T-helper 1 cell (primary cell): ENCODE measurements around the gene DDIAS.
"Not testable (repeated sequence)": the region's sequence is repeated elsewhere in the genome, so short reads cannot be mapped to it uniquely, and the experiment has no call there.

Experiments
- DNase-seq, 5 donors: peaks; one replicate each; pipeline ENCODE4 v3.0.0-alpha.2; 2012 to 2020

Gene DDIAS

GRCh38 chr11:82970507-82971083 lies 69.1 kb downstream of the DDIAS start:
- not testable (repeated sequence) for DNase-seq

DNA sequence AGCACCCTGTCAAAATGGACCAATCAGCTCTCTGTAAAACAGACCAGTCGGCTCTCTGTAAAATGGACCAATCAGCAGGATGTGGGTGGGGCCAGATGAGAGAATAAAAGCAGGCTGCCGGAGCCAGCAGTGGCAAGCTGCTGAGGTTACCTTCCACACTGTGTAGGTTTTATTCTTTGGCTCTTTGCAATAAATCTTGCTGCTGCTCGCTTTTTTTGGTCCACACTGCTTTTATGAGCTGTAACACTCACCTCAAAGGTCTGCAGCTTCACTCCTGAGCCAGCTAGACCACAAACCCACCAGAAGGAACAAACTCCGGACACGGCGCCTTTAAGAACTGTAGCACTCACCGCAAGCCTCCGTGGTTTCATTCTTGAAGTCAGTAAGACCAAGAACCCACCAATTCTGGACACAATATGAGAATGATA lies 70.0 kb downstream of the DDIAS start:
- DNase-seq = peak in 1 of 5 donors; percentile 62

GRCh38 chr11:82972103-82972502 lies 70.6 kb downstream of the DDIAS start:
- no peak for DNase-seq

DNA sequence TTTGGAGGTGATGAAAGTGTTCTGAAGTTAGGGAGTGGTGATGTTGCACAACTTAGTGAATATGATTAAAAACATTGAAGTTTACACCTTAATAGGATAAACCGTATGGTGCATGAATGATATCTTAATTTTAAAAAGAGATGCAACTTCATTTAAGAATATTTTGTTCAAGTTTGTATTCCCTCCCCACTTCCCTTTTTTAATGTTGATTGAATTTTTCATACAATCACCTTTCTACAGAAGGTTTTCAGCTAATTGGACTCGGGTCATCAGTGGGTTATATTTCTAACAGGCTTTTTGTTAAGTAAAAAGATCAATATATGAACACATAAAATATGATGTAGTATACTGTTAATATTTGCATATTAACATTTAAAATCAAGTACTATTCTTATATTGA lies 72.6 kb downstream of the DDIAS start:
- DNase-seq = no peak

DNA sequence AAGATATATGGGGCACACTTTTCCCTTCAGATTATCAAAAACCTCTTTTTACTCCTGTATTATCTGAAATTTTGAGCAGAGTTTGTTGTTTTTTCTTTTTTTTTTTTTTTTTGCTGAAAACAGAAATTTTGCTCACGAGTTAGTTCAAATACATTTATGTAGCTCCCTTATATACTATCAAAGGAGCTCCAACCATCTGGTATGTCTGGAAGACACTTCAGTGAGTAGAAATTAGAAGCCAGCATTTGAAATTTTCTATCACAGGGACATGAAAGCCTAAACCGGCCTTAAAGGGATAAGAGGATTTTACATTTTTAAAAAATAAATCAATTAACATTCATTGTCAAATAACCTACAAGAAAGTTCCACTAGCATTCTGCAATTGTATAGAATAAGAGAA lies 73.3 kb downstream of the DDIAS start:
- DNase-seq = no peak

DNA sequence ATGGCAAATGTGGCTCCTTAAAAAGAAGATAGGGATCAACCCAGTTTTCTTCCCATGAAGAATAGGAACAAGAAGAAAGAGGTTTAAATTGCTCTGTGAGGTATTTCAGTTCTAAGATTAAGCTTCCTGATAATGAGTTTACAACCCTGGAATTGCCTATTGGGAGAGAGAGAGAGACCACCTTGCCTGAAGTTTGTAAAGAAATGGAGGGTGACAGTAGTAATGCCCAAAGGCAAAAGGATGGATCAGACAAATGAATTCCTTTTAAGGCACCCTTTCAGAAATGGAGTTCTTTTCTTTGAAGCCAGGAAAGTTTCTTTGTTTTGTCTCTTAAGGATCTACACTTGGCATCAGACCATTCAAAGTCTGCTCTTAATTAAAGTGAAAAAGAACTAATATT lies 74.3 kb downstream of the DDIAS start:
- no peak for DNase-seq

DNA sequence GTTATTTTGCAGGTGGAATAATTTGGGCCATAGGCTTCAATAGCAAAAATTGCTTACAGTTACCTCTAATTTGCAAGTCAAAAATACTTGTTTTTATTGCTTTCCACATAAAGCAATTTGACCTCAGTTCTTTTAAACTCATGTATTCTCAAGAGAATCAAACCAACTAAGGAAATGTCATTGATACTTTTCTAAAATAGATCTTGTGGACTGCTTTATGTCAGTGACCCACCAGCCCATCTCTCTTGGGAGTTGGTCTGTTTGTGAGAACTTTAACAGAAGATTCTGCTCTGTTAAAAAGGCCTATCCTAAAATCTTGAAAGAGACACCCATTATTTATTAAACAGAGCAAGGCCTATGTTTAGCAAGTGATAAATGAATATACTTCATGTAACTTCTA lies 75.2 kb downstream of the DDIAS start:
- no peak for DNase-seq

- DNase-seq = peak in 1 of 5 donors; percentile 64
These were observed 77.0 kb downstream of the DDIAS start for GRCh38 chr11:82978422-82979099.

DNA sequence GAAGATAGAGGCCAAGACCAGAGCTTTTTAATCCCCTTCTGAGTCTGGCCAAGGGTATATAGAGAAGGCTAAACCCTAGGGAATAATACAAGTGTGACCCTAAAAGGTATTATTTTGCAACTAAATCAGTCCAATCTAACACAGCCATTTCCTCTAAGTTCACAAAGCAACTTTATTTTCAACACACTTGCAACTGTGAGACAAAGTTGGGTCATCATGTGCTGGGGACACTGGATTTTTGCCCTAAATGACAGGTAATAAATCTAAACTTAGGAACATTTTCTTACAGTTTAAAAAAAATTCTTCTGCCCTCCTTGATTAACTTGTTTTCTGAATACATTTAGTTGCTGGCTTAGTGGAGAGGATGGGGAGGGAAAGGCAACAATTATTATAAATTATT lies 78.3 kb downstream of the DDIAS start:
- DNase-seq = no peak

DNA sequence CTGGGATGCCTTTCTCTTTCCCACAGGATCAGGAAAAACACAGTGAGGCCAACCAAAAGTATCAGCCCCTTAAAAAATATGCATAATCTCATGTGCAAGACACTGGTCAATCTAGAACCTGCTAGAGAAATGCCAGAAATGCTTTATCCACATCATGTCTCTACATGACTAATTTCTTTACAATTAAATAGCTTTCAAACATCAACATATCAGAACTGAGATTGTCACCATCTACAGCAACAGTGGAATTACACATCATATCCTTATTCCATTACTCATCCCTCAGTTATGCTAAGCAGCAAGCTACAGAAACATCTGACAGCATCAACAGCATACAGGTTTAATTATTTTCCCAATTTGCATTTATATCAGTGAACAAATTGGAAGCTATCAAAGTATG lies 78.8 kb downstream of the DDIAS start:
- peak in 1 of 5 donors; percentile 26 for DNase-seq

- DNase-seq = no peak
These were observed 79.4 kb downstream of the DDIAS start for GRCh38 chr11:82980947-82981346.

- DNase-seq = no peak
These were observed 80.3 kb downstream of the DDIAS start for GRCh38 chr11:82981852-82982251.
